Cardiac septum (tissue), 1 donor: ENCODE measurements around the gene LGALS8. TPM values are rescaled to one million over a fixed set of nuclear protein-coding genes. Genes with fewer than 3 reads are reported as not detected.
"Not testable (repeated sequence)": the region's sequence is repeated elsewhere in the genome, so short reads cannot be mapped to it uniquely, and the experiment has no call there.

Experiments
- DNase-seq: peaks from one replicate; pipeline ENCODE4 v3.0.0-alpha.2; 2020; ENCODE audit warnings: low spot score
- intact Hi-C: fragments of 100-400 bp; cut with DNase I; formaldehyde crosslinking; loops from one replicate; pipeline ENCODE4 v1.14.0; 2022
- long read RNA-seq: library from polyadenylated mRNA; unstranded; transcript quantifications from one replicate; pipeline ENCODE4 v2.0.0, GENCODE V29; 2021
- total RNA-seq: library from RNA; stranded (reverse); fragmentation: NEBNext Ultra II Directional; extraction: Animal tissue kit (Norgen Biotek cat#: 25700); gene quantifications from one replicate; pipeline ENCODE4 v1.2.1, GENCODE V29; 2021
- donor health status: DM: no; HTN: no; CAD: no.

Gene LGALS8
- 77.6 TPM for total RNA-seq
- long read RNA-seq, full-length matches to known transcripts, result 47 of 76 reads
- long read RNA-seq, partial matches to known transcripts, result 9 of 76 reads
- long read RNA-seq, other reads (novel, unspliced or antisense), result 20 of 76 reads

- peak; percentile 95 for DNase-seq
- intact Hi-C loops, result loop anchor here (10.0 kb wide), 1 partner anchor 1019 kb away; the partner anchor contains the start of gene B3GALNT2
Observed at GRCh38 chr1:236523704-236524141, at the start of gene LGALS8. LGALS8 (plus strand) TSS chr1:236523982; CDS start chr1:236526071, 2,089 bp downstream.

- intact Hi-C loops, result no loop called here
- DNase-seq, result peak; percentile 17
Observed at GRCh38 chr1:236476019-236476418, 47.8 kb upstream of the LGALS8 start.

DNA sequence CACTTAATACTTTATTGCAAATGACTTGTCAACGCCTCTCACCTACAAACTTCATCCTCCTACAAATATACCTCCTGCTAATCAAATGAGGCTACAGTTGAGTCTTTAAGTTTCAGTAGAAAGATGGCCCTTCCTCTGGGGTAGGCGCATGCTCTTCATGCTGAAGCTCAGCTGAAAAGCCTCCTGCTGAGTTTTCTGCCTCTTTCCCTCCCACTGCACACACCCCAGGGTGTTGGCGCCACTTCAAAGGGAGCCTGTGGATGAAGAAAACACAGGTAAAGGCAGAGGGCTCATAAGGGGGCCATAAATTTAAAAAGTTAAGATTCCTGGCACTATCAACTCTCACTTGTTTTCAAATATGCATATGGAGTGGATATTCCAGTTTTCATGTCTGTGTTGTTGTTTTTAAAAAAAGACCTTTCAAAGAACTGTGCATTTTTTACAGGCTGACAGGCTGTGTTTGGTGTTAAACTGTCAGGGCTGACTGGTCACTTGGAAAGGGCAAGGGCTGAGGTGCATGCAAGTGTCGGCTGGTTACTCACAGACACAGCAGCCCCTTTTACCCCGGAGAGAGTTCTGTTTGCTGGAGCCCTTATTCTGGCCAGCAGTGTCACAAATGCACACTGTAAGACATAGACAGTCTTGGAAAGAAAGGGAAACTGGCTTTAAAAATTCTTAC, 42.9 kb upstream of the LGALS8 start:
- intact Hi-C loops, result no loop called here
- DNase-seq, result peak; percentile 51

- intact Hi-C loops, result no loop called here
- DNase-seq, result peak; percentile 55
Observed at GRCh38 chr1:236484310-236484971, 39.3 kb upstream of the LGALS8 start.

DNA sequence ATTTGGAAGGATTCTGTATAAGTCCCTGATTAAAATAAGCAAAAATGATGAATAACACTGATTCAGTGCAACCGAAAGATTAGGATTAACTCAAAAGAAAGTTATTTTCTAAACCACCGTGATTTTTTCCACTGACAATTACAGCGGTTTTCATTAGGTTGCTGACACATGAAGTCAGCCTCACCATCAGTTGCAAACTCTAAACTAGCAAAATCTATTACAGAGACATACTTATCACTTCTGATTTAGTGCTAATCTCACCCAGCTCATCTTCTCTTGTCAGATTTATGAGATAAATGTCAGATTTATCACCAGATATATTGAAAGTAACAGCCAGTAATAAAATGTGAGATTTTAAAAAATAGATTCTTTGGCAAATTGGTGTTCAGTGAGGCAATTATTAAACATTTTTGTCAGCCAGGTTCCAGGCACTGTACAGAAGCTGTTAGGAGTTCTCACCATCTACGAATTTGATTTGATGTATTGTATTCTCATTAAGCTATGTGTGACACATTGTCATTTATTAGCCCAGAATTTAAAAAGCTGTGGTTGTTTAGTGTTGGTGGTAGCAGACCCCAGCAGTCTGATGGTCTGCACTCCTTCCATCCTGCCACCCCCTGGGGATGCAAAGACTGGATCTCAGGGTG, 37.3 kb upstream of the LGALS8 start:
- intact Hi-C loops, result no loop called here
- no peak for DNase-seq

- DNase-seq, result peak; percentile 4
- intact Hi-C loops, result not testable (repeated sequence)
Observed at GRCh38 chr1:236489161-236489560, 34.6 kb upstream of the LGALS8 start.

DNA sequence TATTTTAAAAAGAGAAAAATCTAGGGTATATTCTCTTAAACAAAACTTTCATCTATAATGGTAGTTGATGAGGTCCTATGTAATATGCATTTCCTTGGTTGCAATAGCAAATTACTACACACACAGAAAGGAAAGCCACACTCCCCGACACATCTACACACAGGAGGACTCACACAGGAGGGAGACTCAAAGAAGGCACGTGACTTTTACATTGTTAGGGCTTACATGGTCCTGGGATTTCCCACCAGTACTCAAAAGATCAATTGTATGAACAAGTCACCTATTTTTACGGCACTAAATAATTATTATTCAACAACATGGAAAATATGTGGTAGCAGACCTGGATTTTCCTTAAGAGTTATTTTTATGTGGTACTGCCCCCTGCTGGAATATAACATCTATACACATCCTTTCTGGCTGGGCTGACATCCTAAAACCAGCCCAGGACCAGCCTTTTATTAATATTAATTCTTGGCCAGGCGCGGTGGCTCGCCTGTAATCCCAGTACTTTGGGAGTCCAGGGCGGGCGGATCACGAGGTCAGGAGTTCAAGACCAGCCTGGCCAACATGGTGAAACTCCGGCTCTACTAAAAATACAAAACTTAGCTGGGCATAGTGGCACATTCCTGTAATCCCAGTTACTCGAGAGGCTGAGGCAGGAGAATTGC, 33.9 kb upstream of the LGALS8 start:
- intact Hi-C loops, result loop anchor here (2.0 kb wide), 1 partner anchor 381 kb away; no protein-coding TSS in a partner anchor
- no peak for DNase-seq

DNA sequence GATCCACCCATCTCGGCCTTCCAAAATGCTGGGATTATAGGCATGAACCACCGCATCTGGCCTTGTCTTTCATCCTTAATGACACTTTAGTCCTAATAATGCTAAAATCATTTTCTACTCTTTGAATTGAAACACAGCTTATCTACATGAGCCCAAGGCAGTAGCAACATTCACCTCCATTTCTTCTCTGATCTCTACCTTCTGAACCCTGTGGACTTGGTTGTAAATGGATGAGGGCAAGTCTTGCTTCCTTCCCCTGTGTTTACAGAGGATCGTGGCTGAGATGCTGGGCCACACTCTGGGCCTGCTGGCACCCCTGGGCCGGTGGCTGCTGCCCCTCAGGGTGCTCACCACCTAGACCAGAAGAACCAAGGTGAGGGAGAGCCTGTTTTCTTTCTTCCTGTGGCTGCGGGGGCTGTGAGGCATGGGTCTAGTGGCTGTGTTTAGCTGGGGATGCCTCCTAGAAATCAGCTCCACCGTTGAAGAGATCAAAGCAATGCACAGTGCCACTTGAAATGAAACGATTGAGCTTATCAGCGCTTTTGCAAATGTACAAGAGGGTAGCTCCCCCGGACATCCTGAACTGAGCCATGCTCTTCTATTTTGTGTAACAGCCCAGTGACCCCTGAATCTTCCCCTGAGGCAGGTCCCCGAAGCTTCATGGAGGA, 32.2 kb upstream of the LGALS8 start:
- DNase-seq, result no peak
- intact Hi-C loops, result loop anchor here (2.0 kb wide), 1 partner anchor 383 kb away; no protein-coding TSS in a partner anchor

- intact Hi-C loops, result no loop called here
Observed at GRCh38 chr1:236492378-236492777, 31.4 kb upstream of the LGALS8 start.

DNA sequence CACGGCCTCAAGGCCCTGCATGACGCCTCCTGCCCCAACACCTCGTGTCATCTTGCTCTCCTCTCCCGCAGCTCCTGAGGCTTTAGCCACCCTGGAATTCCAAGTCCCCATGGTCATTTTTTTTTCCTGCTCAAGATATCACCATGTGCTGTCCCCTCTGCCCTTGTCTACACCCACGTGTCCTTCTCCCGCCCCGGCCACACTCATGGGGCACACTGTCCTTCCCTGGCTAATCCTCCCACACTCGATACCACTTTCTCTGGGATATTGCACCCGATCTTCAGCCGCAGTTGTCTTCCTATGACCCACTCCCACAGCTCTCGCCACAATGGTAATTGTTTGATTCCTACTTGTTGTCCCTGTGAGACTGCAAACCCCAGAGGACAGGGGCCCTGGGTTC, 29.7 kb upstream of the LGALS8 start:
- no peak for DNase-seq
- intact Hi-C loops, result no loop called here

More at GRCh38 chr1:236492378-236492777, 31.4 kb upstream of the LGALS8 start:
- DNase-seq, result no peak

DNA sequence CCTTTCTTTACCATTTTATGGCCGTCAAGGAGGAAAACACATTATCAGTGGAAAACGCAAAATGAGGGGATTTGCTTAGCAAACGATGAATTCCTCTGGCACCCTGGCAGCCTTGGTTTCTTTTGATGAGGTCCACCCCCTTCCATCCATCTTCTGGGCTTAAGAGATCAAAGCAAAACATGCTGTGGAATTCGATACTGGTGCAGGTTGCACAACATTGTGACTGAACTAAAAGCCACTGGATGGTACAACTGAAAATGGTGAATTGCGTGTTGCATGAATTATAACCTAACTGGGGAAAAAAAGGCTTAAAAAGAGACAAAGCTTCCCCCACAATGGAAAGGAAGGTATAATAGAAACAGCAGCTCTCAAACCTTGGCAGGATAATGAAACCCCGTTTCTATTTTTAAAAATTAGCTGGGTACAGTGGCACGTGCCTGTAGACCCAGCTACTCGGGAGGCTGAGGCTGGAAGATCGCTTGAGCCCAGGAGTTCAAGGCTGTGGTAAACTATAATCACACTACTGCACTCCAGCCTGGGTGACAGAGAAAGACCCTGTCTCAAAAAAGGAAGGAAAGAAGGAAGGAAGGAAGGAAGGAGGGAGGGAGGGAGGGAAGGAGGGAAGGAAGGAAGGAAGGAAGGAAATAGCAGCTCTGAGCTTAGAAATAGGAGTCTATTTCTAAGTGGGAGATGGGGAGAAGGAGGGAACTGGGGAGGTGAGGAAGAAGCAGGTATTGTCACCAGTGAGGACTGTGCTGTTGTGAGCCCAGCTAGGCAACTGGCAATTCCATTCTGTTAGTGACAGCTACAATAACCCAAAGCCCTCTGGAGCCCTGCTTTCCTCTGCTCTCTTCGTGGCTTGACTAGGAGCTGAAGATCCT, 29.0 kb upstream of the LGALS8 start:
- DNase-seq, result no peak

GRCh38 chr1:236495467-236496112, 28.2 kb upstream of the LGALS8 start:
- DNase-seq, result no peak
- intact Hi-C loops, result no loop called here

More for the DNA sequence above, 29.0 kb upstream of the LGALS8 start:
- intact Hi-C loops, result no loop called here

DNA sequence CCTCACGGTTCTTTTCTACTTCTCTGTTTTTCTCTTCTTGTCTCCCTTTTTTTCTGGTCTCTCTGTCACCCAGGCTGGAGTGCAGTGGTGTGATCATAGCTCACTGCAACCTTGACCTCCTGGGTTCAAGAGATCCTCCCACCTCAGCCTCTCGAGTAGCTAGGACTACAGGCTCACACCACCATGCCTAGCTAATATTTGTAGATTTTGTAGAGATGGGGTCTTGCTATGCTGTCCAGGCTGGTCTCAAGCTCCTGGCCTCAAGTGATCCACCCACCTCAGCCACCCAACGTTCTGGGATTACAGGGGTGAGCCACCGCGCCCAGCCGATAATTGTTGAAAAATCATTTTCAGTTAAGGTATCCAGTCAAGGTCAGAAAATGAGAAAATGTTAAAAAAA, 25.9 kb upstream of the LGALS8 start:
- no peak for DNase-seq
- intact Hi-C loops, result no loop called here

DNA sequence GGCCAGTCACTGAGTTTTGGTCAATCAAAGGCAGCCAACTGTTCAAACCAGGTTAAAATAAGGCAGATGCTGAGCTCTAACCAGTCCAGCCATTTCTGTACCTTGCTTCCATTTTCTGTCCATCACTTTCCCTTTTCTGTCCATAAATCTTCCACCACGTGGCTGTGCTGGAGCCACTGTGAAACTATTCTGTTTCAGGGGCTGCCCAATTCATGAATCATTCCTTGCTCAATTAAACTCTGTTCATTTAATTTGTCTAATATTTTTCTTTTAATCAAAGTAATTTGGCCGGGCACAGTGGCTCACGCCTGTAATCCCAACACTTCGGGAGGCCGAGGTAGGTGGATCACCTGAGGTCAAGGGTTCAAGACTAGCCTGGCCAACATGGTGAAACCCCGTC, 22.7 kb upstream of the LGALS8 start:
- intact Hi-C loops, result no loop called here
- no peak for DNase-seq

DNA sequence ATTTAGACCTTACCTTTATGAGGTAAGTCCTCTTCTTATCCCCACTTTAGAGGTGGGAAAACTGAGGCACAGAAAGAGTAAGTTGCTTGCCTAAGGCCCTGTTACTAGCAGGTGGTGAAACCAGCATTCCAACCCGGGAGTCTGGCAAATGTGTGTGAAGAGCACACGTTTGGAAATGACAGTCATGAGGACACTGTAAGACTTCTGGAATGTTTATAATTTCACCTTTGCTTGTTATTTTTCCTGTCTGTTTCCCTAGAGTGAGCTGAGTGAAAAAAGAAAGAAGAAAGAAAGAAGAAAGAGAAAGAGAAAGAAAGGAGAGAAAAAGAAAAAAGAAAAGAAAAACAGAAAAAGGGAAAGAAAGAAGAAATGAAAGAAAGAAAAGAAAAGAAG, 21.2 kb upstream of the LGALS8 start:
- intact Hi-C loops, result no loop called here

DNA sequence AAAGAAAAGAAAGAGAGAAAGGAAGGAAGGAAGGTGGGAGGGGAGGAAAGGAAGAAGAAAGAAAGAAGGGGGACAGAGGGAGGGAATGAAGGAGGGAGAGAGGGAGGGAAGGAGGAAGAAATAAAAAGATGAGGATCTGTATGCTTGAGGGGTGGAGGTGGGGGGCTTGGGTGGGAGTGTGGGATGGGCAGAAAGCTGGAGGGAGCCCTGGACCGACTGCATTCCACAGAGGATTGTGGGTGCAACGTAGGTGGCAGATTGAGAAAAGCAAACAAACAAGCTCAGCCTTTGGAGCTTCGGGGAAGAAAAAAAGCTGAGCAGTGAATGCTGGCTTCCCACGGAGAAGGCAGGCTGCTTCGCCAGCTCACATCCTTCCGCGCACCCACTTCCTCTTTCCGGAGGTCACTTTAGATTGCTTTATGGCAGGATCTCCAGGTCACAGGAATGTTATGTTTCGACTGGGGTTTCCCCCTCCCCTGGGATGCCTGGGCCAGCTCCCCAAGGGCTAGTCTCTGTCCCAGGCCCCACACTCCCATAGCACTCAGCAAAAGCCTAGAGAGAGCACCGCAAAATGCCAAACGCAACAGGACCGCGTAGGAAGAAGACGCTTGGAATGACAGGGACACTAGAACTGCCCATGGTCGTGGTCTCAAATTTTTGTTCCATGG, 20.7 kb upstream of the LGALS8 start:
- DNase-seq, result peak; percentile 82

More for the DNA sequence above, 21.2 kb upstream of the LGALS8 start:
- no peak for DNase-seq

DNA sequence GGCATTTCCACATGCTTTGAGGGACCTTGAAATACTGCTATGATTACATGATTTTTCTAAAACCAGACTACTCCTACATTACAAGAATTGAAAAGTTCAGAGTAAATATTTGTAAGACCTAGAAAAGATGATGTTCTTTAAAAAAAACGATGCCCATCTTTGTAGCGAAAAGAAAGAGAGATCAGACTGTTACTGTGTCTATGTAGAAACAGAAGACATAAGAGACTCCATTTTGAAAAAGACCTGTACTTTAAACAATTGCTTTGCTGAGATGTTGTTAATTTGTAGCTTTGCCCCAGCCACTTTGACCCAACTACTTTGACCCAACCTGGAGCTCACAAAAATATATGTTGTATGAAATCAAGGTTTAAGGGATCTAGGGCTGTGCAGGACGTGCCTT, 19.4 kb upstream of the LGALS8 start:
- DNase-seq, intact Hi-C loops: not testable (repeated sequence)

More for the DNA sequence above, 20.7 kb upstream of the LGALS8 start:
- intact Hi-C loops, result no loop called here
